ENCODE measurements around the gene DTX4. TPM values are rescaled to one million over a fixed set of nuclear protein-coding genes. Genes with fewer than 3 reads are reported as not detected.
A peak's percentile ranks its signal among the peaks of the same experiment; 100 is the strongest.

The DTX4 gene
- total and polyA plus RNA-seq, 4 experiments from 2014 or later, result 0.09 to 3.4 (median 1.8) TPM

GRCh38 chr11:59197991-59198390 is 26.1 kb downstream of the DTX4 start:
- intact Hi-C loops (cut with micrococcal nuclease), result no loop called here
- H3K36me3 Mint-ChIP-seq, result peaks cover 3 to 23% of the 10 kb centered on the region in 2 donors
- peaks cover 7% of the 10 kb centered on the region for H3K4me1 ChIP-seq (ENCODE audit: insufficient read depth, low read length)
- H3K27me3 ChIP-seq (ENCODE audit: insufficient read depth, low read length), result no peaks in the 10 kb centered on the region
- H3K9me3 ChIP-seq (ENCODE audit: control insufficient read depth in 1 of 2, low read length in 2 of 2), result no peaks in the 10 kb centered on the region
- no peak overlapping the region for H3K27ac ChIP-seq (ENCODE audit: low read depth, low read length)
- no peaks in the 10 kb centered on the region for H3K9me3 Mint-ChIP-seq
- no peak for DNase-seq
- no peak overlapping the region for H3K4me3 ChIP-seq (ENCODE audit: low read length in 2 of 2)
- H3K36me3 ChIP-seq (ENCODE audit: insufficient read depth, low read length), result no peaks in the 10 kb centered on the region
- CTCF ChIA-PET (ENCODE audit: partially characterized antibody), result interaction anchor here (2.2 to 2.5 kb wide), 2 partner anchors 12 to 26 kb away, joined by 8 to 10 read pairs; partner anchors contain the start of gene DTX4
- POLR2A ChIA-PET (ENCODE audit: partially characterized antibody), result no interaction called here
- no peaks in the 10 kb centered on the region for H3K27me3 Mint-ChIP-seq
- no peak overlapping the region for H3K27ac Mint-ChIP-seq
- H3K4me1 Mint-ChIP-seq, result peaks cover 5 to 20% (median 13%) of the 10 kb centered on the region in 4 donors
- no peak overlapping the region for H3K4me3 Mint-ChIP-seq

GRCh38 chr11:59198726-59199125 is 26.8 kb downstream of the DTX4 start:
- Mint-ChIP-seq H3K27me3 (no peaks in the 10 kb centered on the region), H3K27ac (no peak overlapping the region), H3K4me3 (no peak overlapping the region), H3K36me3 (peaks cover 3 to 23% of the 10 kb centered on the region in 2 donors), H3K4me1 (peaks cover 5 to 20% (median 13%) of the 10 kb centered on the region in 4 donors), H3K9me3 (no peaks in the 10 kb centered on the region)
- no peaks in the 10 kb centered on the region for H3K36me3 ChIP-seq (ENCODE audit: insufficient read depth, low read length)
- ChIA-PET CTCF (ENCODE audit: partially characterized antibody) (interaction anchor here (1.2 to 2.5 kb wide), 4 partner anchors 11 to 27 kb away, joined by 3 to 10 read pairs (median 6); partner anchors contain the start of gene DTX4), POLR2A (ENCODE audit: partially characterized antibody) (no interaction called here)
- intact Hi-C loops (cut with micrococcal nuclease), result no loop called here
- DNase-seq, result no peak
- no peaks in the 10 kb centered on the region for H3K9me3 ChIP-seq (ENCODE audit: control insufficient read depth in 1 of 2, low read length in 2 of 2)
- H3K4me1 ChIP-seq (ENCODE audit: insufficient read depth, low read length), result peaks cover 7% of the 10 kb centered on the region
- H3K4me3 ChIP-seq (ENCODE audit: low read length in 2 of 2), result no peak overlapping the region
- no peaks in the 10 kb centered on the region for H3K27me3 ChIP-seq (ENCODE audit: insufficient read depth, low read length)
- no peak overlapping the region for H3K27ac ChIP-seq (ENCODE audit: low read depth, low read length)

DNA sequence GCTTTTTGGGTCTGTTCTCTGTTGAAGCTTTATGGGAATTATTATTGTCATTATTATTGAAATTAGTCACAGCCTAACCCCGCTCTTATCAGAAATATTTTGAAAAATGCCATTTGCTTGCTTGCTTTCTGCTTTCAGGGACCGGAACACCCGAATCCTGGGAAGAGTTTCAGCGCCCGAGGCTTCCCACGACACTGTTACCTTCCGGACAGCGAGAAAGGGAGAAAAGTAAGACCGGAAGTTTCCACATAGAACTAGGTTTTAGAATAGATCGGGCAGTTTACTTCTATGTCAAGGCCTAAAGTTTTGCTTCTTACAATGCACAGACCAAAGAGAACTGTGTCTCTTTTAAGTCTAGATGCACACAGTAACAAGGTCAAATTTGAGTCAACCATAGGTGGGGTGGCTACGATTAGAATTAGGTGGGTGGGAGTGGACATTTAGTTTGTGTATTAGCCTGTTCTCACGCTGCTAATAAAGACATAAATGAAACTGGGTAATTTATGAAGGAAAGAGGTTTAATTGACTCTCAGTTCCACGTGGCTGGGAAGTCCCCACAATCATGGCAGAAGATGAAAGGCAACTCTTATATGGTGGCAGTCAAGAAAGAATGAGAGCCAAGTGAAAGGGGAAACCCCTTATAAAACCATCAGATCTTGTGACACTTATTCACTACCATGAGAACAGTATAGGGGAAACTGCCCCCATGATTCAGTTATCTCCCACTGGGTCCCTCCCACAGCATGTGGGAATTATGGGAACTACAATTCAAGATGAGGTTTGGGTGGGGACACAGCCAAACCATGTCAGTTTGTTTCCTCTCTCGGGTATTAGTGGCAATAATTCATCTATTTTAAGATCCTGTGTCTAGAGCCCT is 27.9 kb downstream of the DTX4 start:
- intact Hi-C loops (cut with micrococcal nuclease), result no loop called here
- Histone ChIP-seq H3K9me3 (ENCODE audit: control insufficient read depth in 1 of 2, low read length in 2 of 2) (no peaks in the 10 kb centered on the region), H3K27me3 (ENCODE audit: insufficient read depth, low read length) (no peaks in the 10 kb centered on the region), H3K4me3 (ENCODE audit: low read length in 2 of 2) (no peak overlapping the region), H3K27ac (ENCODE audit: low read depth, low read length) (no peak overlapping the region), H3K4me1 (ENCODE audit: insufficient read depth, low read length) (peaks cover 7% of the 10 kb centered on the region), H3K36me3 (ENCODE audit: insufficient read depth, low read length) (no peaks in the 10 kb centered on the region)
- ChIA-PET CTCF (ENCODE audit: partially characterized antibody) (interaction anchor here (1.2 to 4.0 kb wide), 6 partner anchors 11 to 28 kb away, joined by 3 to 26 read pairs (median 9); partner anchors contain the start of gene DTX4), POLR2A (ENCODE audit: partially characterized antibody) (no interaction called here)
- Mint-ChIP-seq H3K27me3 (no peaks in the 10 kb centered on the region), H3K36me3 (peaks cover 0 to 23% of the 10 kb centered on the region in 2 donors), H3K9me3 (no peaks in the 10 kb centered on the region), H3K27ac (no peak overlapping the region), H3K4me3 (peak overlapping the region in 2 of 8 donors; percentile 4 to 6), H3K4me1 (peaks cover 5 to 20% (median 13%) of the 10 kb centered on the region in 4 donors)
- DNase-seq, result peak in 3 of 5 donors; percentile 10 to 45 (median 28)

DNA sequence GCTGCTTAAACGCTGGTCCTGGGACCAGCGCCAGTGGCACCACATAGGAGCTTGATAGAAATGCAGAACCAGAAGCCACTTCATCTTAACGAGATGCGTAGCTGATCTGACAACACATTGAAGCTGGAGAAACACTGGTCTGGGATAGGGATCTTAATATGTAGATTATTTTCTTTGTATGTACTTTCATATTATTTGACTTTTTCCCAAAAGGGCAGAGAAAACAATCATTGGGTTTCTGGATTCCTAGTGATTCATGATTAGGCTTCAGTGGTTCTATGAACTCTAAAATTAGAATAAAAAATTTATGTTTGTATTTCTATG is 28.5 kb downstream of the DTX4 start:
- Histone ChIP-seq H3K4me3 (ENCODE audit: low read length in 2 of 2) (no peak overlapping the region), H3K27me3 (ENCODE audit: insufficient read depth, low read length) (no peaks in the 10 kb centered on the region), H3K27ac (ENCODE audit: low read depth, low read length) (no peak overlapping the region), H3K36me3 (ENCODE audit: insufficient read depth, low read length) (no peaks in the 10 kb centered on the region), H3K4me1 (ENCODE audit: insufficient read depth, low read length) (peaks cover 7% of the 10 kb centered on the region), H3K9me3 (ENCODE audit: control insufficient read depth in 1 of 2, low read length in 2 of 2) (no peaks in the 10 kb centered on the region)
- Mint-ChIP-seq H3K4me3 (no peak overlapping the region), H3K27ac (no peak overlapping the region), H3K27me3 (no peaks in the 10 kb centered on the region), H3K4me1 (peaks cover 5 to 20% (median 13%) of the 10 kb centered on the region in 4 donors), H3K36me3 (peaks cover 0 to 18% of the 10 kb centered on the region in 2 donors), H3K9me3 (no peaks in the 10 kb centered on the region)
- ChIA-PET CTCF (ENCODE audit: partially characterized antibody) (interaction anchor here (4.0 kb wide), 2 partner anchors 14 to 29 kb away, joined by 26 read pairs; partner anchors contain the start of gene DTX4), POLR2A (ENCODE audit: partially characterized antibody) (no interaction called here)
- DNase-seq, result no peak
- intact Hi-C loops (cut with micrococcal nuclease), result no loop called here

- no peak overlapping the region for H3K27ac Mint-ChIP-seq
- CTCF ChIA-PET (ENCODE audit: partially characterized antibody), result interaction anchor here (0.9 to 4.0 kb wide), 3 partner anchors 15 to 37 kb away, joined by 3 to 26 read pairs (median 26); partner anchors contain the start of gene DTX4
Measured at GRCh38 chr11:59201353-59201752, 29.4 kb downstream of the DTX4 start.

GRCh38 chr11:59204746-59205145 is 32.8 kb downstream of the DTX4 start:
- ChIA-PET POLR2A (ENCODE audit: partially characterized antibody) (no interaction called here), CTCF (ENCODE audit: partially characterized antibody) (interaction anchor here (1.0 to 2.9 kb wide), 3 partner anchors 12 to 34 kb away, joined by 4 to 33 read pairs (median 14); partner anchors contain the start of gene DTX4)
- H3K27me3 ChIP-seq (ENCODE audit: insufficient read depth, low read length), result no peaks in the 10 kb centered on the region

More at GRCh38 chr11:59201353-59201752, 29.4 kb downstream of the DTX4 start:
- H3K9me3 Mint-ChIP-seq, result no peaks in the 10 kb centered on the region
- DNase-seq, result no peak
- Histone ChIP-seq H3K36me3 (ENCODE audit: insufficient read depth, low read length) (no peaks in the 10 kb centered on the region), H3K27ac (ENCODE audit: low read depth, low read length) (no peak overlapping the region), H3K9me3 (ENCODE audit: control insufficient read depth in 1 of 2, low read length in 2 of 2) (no peaks in the 10 kb centered on the region), H3K4me1 (ENCODE audit: insufficient read depth, low read length) (peaks cover 7% of the 10 kb centered on the region), H3K27me3 (ENCODE audit: insufficient read depth, low read length) (no peaks in the 10 kb centered on the region), H3K4me3 (ENCODE audit: low read length in 2 of 2) (no peak overlapping the region)
- H3K4me1 Mint-ChIP-seq, result peaks cover 5 to 15% (median 10%) of the 10 kb centered on the region in 4 donors
- POLR2A ChIA-PET (ENCODE audit: partially characterized antibody), result no interaction called here
- H3K27me3 Mint-ChIP-seq, result no peaks in the 10 kb centered on the region
- intact Hi-C loops (cut with micrococcal nuclease), result no loop called here
- no peak overlapping the region for H3K4me3 Mint-ChIP-seq
- H3K36me3 Mint-ChIP-seq, result peaks cover 0 to 12% of the 10 kb centered on the region in 2 donors

DNA sequence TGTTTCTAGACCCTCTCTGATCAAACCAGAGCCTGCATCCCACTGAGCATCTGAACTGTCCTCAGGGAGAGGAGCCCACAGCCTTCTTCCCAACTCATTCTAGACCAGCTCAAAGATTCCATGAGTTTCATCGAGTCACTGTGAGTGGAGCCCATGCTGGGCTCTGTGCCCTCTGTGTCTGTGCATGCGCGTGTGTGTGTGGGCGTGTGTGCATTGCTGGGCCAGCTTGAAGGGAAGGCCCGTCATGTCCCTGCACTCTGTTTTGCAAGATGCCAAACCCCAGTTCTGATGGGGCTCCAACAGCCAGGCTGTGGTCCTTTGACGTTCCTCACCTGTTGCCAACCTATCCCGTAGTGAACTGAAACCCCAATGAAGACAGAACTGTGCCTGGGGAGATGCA is 33.7 kb downstream of the DTX4 start:
- no peak overlapping the region for H3K4me3 Mint-ChIP-seq
- no peaks in the 10 kb centered on the region for H3K9me3 ChIP-seq (ENCODE audit: control insufficient read depth in 1 of 2, low read length in 2 of 2)
- H3K9me3 Mint-ChIP-seq, result no peaks in the 10 kb centered on the region
- ChIA-PET CTCF (ENCODE audit: partially characterized antibody) (interaction anchor here (1.0 to 2.9 kb wide), 7 partner anchors 12 to 80 kb away, joined by 4 to 33 read pairs (median 5); partner anchors contain the start of gene DTX4), POLR2A (ENCODE audit: partially characterized antibody) (no interaction called here)
- H3K4me3 ChIP-seq (ENCODE audit: low read length in 2 of 2), result no peak overlapping the region
- no peak for DNase-seq
- H3K36me3 Mint-ChIP-seq, result peaks cover 0 to 5% of the 10 kb centered on the region in 2 donors
- H3K27me3 ChIP-seq (ENCODE audit: insufficient read depth, low read length), result no peaks in the 10 kb centered on the region
- H3K27ac Mint-ChIP-seq, result no peak overlapping the region
- H3K4me1 Mint-ChIP-seq, result peaks cover 11 to 36% (median 23%) of the 10 kb centered on the region in 4 donors
- H3K36me3 ChIP-seq (ENCODE audit: insufficient read depth, low read length), result no peaks in the 10 kb centered on the region
- intact Hi-C loops (cut with micrococcal nuclease), result no loop called here
- no peaks in the 10 kb centered on the region for H3K27me3 Mint-ChIP-seq
- no peak overlapping the region for H3K27ac ChIP-seq (ENCODE audit: low read depth, low read length)
- peaks cover 15% of the 10 kb centered on the region for H3K4me1 ChIP-seq (ENCODE audit: insufficient read depth, low read length)

More at GRCh38 chr11:59204746-59205145, 32.8 kb downstream of the DTX4 start:
- intact Hi-C loops (cut with micrococcal nuclease), result no loop called here
- Mint-ChIP-seq H3K27me3 (no peaks in the 10 kb centered on the region), H3K9me3 (no peaks in the 10 kb centered on the region), H3K4me3 (no peak overlapping the region), H3K27ac (no peak overlapping the region), H3K4me1 (peaks cover 13 to 42% (median 29%) of the 10 kb centered on the region in 4 donors), H3K36me3 (peaks cover 0 to 5% of the 10 kb centered on the region in 2 donors)
- H3K27ac ChIP-seq (ENCODE audit: low read depth, low read length), result no peak overlapping the region
- H3K9me3 ChIP-seq (ENCODE audit: control insufficient read depth in 1 of 2, low read length in 2 of 2), result no peaks in the 10 kb centered on the region
- peaks cover 22% of the 10 kb centered on the region for H3K4me1 ChIP-seq (ENCODE audit: insufficient read depth, low read length)
- DNase-seq, result no peak
- H3K4me3 ChIP-seq (ENCODE audit: low read length in 2 of 2), result no peak overlapping the region
- H3K36me3 ChIP-seq (ENCODE audit: insufficient read depth, low read length), result no peaks in the 10 kb centered on the region

Measured in CD4-positive, alpha-beta memory T cell (primary cell).